ENCODE results near the gene GOPC. TPM values are rescaled to one million over a fixed set of nuclear protein-coding genes. Genes with fewer than 3 reads are reported as not detected.

Gene GOPC
- total and polyA plus RNA-seq, 5 donors from 2014 or later = 13.0 to 20.2 (median 14.4) TPM

Other genes starting within 250 kb of the GOPC start
- gene ROS1, start 176.6 kb downstream of the GOPC start, total RNA-seq = not detected
- gene ROS1, start 176.6 kb downstream of the GOPC start, polyA plus RNA-seq = not detected
- gene DCBLD1, start 119.8 kb downstream of the GOPC start, total RNA-seq = 1.3 TPM
- 1 to 10 TPM; 2.9 to 5.5 (median 3.4) TPM for gene DCBLD1, start 119.8 kb downstream of the GOPC start, polyA plus RNA-seq
- gene NUS1, start 73.0 kb upstream of the GOPC start, total RNA-seq = 24.6 TPM
- 10 to 100 TPM; 12.6 to 16.7 (median 14.8) TPM for gene NUS1, start 73.0 kb upstream of the GOPC start, polyA plus RNA-seq